NT2/D1 (cell line): ENCODE results near the gene GALNT9.

Experiments used
- DNase-seq: peaks from one replicate; pipeline ENCODE4 v3.0.0-alpha.2; 2011; ENCODE audit warnings: low read depth, low spot score
- H3K27me3 ChIP-seq: 2 replicates; pipeline ENCODE4 v1.6.0; 2011; ENCODE audit warnings: mild to moderate bottlenecking; ENCODE audit not compliant: insufficient read length, insufficient read depth
- H3K36me3 ChIP-seq: 2 replicates; pipeline ENCODE4 v1.6.1; 2011; ENCODE audit warnings: mild to moderate bottlenecking, low read length, mixed read lengths; ENCODE audit not compliant: insufficient read depth, insufficient read length
- H3K4me1 ChIP-seq: 2 replicates; pipeline ENCODE4 v1.5.1; 2011; ENCODE audit not compliant: insufficient read depth, insufficient read length
- H3K4me3 ChIP-seq: 2 replicates; pipeline ENCODE4 v1.5.1; 2011; ENCODE audit warnings: low read depth; ENCODE audit not compliant: insufficient read length
- H3K9ac ChIP-seq: 2 replicates; pipeline ENCODE4 v1.6.0; 2011; ENCODE audit warnings: low read depth; ENCODE audit not compliant: insufficient read length
- H3K9me3 ChIP-seq: 2 replicates; pipeline ENCODE4 v1.5.1; 2011; ENCODE audit warnings: mild to moderate bottlenecking, low read length; ENCODE audit not compliant: insufficient read depth
- SUZ12 ChIP-seq: IDR thresholded peaks from 2 replicates; pipeline ENCODE4 v1.6.1; 2011; ENCODE audit not compliant: insufficient read length, insufficient read depth; ENCODE audit errors: extremely low read depth
- YY1 ChIP-seq: IDR thresholded peaks from 2 replicates; pipeline ENCODE4 v1.6.1; 2011; ENCODE audit not compliant: insufficient read length, insufficient read depth
- ZNF274 ChIP-seq: IDR thresholded peaks from 2 replicates; pipeline ENCODE4 v1.6.1; 2011; ENCODE audit warnings: mild to moderate bottlenecking, low read depth, low read length

Gene GALNT9

DNA sequence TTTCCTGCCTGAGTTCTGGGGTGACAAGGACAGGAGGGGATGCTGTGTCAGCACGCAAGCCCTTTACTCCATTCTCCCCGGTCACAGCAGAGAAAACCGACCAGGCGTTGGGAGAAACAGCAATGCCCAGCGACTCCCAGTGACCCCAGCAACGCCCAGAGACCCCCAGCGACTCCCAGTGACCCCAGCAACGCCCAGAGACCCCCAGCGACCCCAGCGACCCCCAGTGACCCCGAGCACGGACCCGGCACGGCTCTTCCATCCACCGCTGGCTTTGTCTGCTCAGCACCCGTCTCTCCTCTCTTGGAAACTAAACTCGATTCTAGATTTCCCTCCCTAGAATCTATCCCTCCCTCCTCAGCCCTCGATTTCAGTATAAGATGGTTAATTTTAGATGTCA, 38.5 kb upstream of the GALNT9 start:
- Histone ChIP-seq H3K9ac (no peak overlapping the region), H3K4me1 (no peaks in the 10 kb centered on the region), H3K36me3 (no peaks in the 10 kb centered on the region), H3K4me3 (no peak overlapping the region), H3K9me3 (no peaks in the 10 kb centered on the region; the same call in 1 of the 2 replicates), H3K27me3 (peaks cover 88% of the 10 kb centered on the region)
- DNase-seq: no peak
- no peak for TF ChIP-seq SUZ12
- no peak for TF ChIP-seq ZNF274
- TF ChIP-seq YY1: no peak

- no peak for DNase-seq
- Histone ChIP-seq H3K36me3 (no peaks in the 10 kb centered on the region), H3K9ac (no peak overlapping the region), H3K4me1 (no peaks in the 10 kb centered on the region), H3K27me3 (peaks cover 86% of the 10 kb centered on the region), H3K4me3 (no peak overlapping the region), H3K9me3 (no peaks in the 10 kb centered on the region; the same call in 1 of the 2 replicates)
- TF ChIP-seq YY1: no peak
Measured at GRCh38 chr12:132367071-132367851, 37.9 kb upstream of the GALNT9 start.

GRCh38 chr12:132366341-132366861, 37.0 kb upstream of the GALNT9 start:
- no peak for TF ChIP-seq ZNF274
- TF ChIP-seq SUZ12: no peak
- TF ChIP-seq YY1: no peak
- Histone ChIP-seq H3K27me3 (peaks cover 79% of the 10 kb centered on the region), H3K9ac (no peak overlapping the region), H3K9me3 (no peaks in the 10 kb centered on the region; the same call in 1 of the 2 replicates), H3K4me1 (no peaks in the 10 kb centered on the region), H3K4me3 (no peak overlapping the region), H3K36me3 (no peaks in the 10 kb centered on the region)
- no peak for DNase-seq

DNA sequence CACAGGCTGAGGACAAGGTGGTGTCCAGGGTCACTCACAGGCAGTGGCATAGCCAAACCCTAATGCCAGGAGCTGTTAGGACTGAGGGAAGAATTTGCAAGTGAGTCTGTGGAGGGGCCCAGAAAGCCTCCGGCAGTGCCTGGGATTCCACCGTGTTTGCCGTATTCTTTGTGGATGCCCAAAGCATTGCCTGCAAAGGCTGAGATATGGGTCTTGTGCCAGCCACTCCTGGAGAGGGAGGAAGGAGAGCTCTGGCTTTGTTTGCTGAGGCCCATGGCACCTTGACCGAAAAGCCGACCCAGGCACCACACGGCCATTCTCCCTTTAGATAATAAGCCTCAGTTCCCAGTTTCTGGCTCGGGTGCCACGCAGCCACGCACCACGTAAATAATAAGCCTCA, 35.8 kb upstream of the GALNT9 start:
- no peak for DNase-seq
- Histone ChIP-seq H3K4me3 (no peak overlapping the region), H3K27me3 (peaks cover 78% of the 10 kb centered on the region), H3K36me3 (no peaks in the 10 kb centered on the region), H3K9ac (no peak overlapping the region), H3K4me1 (no peaks in the 10 kb centered on the region), H3K9me3 (no peaks in the 10 kb centered on the region; the same call in 1 of the 2 replicates)
- TF ChIP-seq ZNF274: no peak
- no peak for TF ChIP-seq SUZ12
- no peak for TF ChIP-seq YY1

DNA sequence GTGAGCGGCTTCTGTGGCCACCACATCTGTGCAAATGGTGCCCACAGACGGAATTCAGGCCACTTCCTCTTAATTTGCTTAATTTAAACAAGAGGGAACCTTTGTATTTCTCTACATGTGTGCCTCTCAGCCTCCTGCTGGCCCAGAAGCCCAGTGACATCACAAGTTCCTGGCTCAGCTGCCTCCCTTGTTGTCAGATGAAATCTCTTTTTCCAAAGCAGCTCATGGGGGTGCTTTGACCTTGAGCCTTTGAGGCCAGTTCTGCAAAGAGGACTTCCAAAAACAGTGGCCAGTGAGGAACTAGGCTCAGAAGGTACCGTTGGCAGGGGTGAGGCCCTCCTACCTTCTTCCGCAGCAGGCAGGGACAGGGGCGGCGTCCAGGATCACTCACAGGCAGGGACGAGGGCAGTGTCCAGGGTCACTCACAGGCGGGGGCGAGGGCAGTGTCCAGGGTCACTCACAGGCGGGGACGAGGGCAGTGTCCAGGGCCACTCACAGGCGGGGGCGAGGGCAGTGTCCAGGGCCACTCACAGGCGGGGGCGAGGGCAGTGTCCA, 35.0 kb upstream of the GALNT9 start:
- Histone ChIP-seq H3K9ac (no peak overlapping the region), H3K27me3 (peaks cover 78% of the 10 kb centered on the region), H3K4me1 (no peaks in the 10 kb centered on the region), H3K36me3 (no peaks in the 10 kb centered on the region), H3K9me3 (peaks cover 2% of the 10 kb centered on the region; the same call in 1 of the 2 replicates), H3K4me3 (no peak overlapping the region)
- TF ChIP-seq SUZ12: no peak
- TF ChIP-seq ZNF274: no peak
- DNase-seq: no peak

- Histone ChIP-seq H3K9ac (no peak overlapping the region), H3K4me3 (no peak overlapping the region)
Measured at GRCh38 chr12:132363661-132364347, 34.4 kb upstream of the GALNT9 start.

More at GRCh38 chr12:132363661-132364347, 34.4 kb upstream of the GALNT9 start:
- peaks cover 74% of the 10 kb centered on the region for H3K27me3 ChIP-seq
- H3K9me3 ChIP-seq: peaks cover 6% of the 10 kb centered on the region; the same call in 1 of the 2 replicates
- no peak for DNase-seq
- H3K4me1 ChIP-seq: no peaks in the 10 kb centered on the region
- no peak for TF ChIP-seq ZNF274
- no peak for TF ChIP-seq SUZ12
- no peak for TF ChIP-seq YY1
- H3K36me3 ChIP-seq: no peaks in the 10 kb centered on the region
